HEK293T (cell line): ENCODE results near the gene DCP1B.

Source experiments
- CTCF ChIA-PET: fragments of 350-600 bp; formaldehyde crosslinking; extraction: SDS; loops from one replicate; lab custom pipeline; 2021; ENCODE audit warnings: antibody characterized with exemption, inconsistent platforms; lab: Yijun Ruan, JAX
- POLR2A ChIA-PET: fragments of 350-600 bp; formaldehyde crosslinking; extraction: SDS; loops from one replicate; lab custom pipeline; 2020; ENCODE audit warnings: antibody characterized with exemption, inconsistent platforms; lab: Yijun Ruan, JAX
- DNase-seq: peaks from one replicate; pipeline ENCODE4 v3.0.0; 2012; ENCODE audit warnings: mixed read lengths; ENCODE audit errors: extremely low spot score
- ARNT ChIP-seq: fragments of 450-650 bp; IDR thresholded peaks from 2 replicates; pipeline ENCODE4 v1.6.1; 2017; ENCODE audit warnings: mild to moderate bottlenecking
- BHLHE40 ChIP-seq: fragments of 450-650 bp; IDR thresholded peaks from 2 replicates; pipeline ENCODE4 v1.6.1; 2016; ENCODE audit warnings: mild to moderate bottlenecking, moderate library complexity, borderline replicate concordance
- CTBP1 ChIP-seq: fragments of 450-650 bp; IDR thresholded peaks from 2 replicates; pipeline ENCODE4 v1.6.1; 2016; ENCODE audit warnings: borderline replicate concordance
- ELF4 ChIP-seq: fragments of 450-650 bp; IDR thresholded peaks from 2 replicates; pipeline ENCODE4 v1.6.1; 2017; ENCODE audit warnings: antibody characterized with exemption
- FOXA1 ChIP-seq: fragments of 450-650 bp; IDR thresholded peaks from 2 replicates; pipeline ENCODE4 v1.6.1; 2016; ENCODE audit warnings: mild to moderate bottlenecking
- FOXK2 ChIP-seq: fragments of 450-650 bp; IDR thresholded peaks from 2 replicates; pipeline ENCODE4 v1.6.1; 2016; ENCODE audit warnings: mild to moderate bottlenecking
- FOXM1 ChIP-seq: fragments of 450-650 bp; IDR thresholded peaks from 2 replicates; pipeline ENCODE4 v1.6.1; 2017; ENCODE audit warnings: mild to moderate bottlenecking, borderline replicate concordance
- HDGF ChIP-seq: fragments of 450-650 bp; IDR thresholded peaks from 2 replicates; pipeline ENCODE4 v1.6.1; 2017; ENCODE audit warnings: antibody characterized with exemption, borderline replicate concordance
- L3MBTL2 ChIP-seq: fragments of 450-650 bp; conservative IDR thresholded peaks from 2 replicates; pipeline ENCODE4 v1.6.1; 2016; ENCODE audit warnings: mild to moderate bottlenecking
- LEF1 ChIP-seq: fragments of 450-650 bp; IDR thresholded peaks from 2 replicates; pipeline ENCODE4 v1.6.1; 2017; ENCODE audit warnings: mild to moderate bottlenecking, borderline replicate concordance
- NFRKB ChIP-seq: fragments of 450-650 bp; IDR thresholded peaks from 2 replicates; pipeline ENCODE4 v1.6.1; 2016; ENCODE audit warnings: mild to moderate bottlenecking, moderate library complexity
- PKNOX1 ChIP-seq: fragments of 450-650 bp; IDR thresholded peaks from 2 replicates; pipeline ENCODE4 v1.6.1; 2016
- SP1 ChIP-seq: fragments of 450-650 bp; IDR thresholded peaks from 2 replicates; pipeline ENCODE4 v1.6.1; 2017
- SUZ12 ChIP-seq: fragments of 450-650 bp; IDR thresholded peaks from 2 replicates; pipeline ENCODE4 v1.6.1; 2016; ENCODE audit warnings: mild to moderate bottlenecking
- TARDBP ChIP-seq: fragments of 450-650 bp; IDR thresholded peaks from 2 replicates; pipeline ENCODE4 v1.6.1; 2016
- ZNF384 ChIP-seq: fragments of 450-650 bp; IDR thresholded peaks from 2 replicates; pipeline ENCODE4 v1.6.1; 2016

DCP1B gene

DNA sequence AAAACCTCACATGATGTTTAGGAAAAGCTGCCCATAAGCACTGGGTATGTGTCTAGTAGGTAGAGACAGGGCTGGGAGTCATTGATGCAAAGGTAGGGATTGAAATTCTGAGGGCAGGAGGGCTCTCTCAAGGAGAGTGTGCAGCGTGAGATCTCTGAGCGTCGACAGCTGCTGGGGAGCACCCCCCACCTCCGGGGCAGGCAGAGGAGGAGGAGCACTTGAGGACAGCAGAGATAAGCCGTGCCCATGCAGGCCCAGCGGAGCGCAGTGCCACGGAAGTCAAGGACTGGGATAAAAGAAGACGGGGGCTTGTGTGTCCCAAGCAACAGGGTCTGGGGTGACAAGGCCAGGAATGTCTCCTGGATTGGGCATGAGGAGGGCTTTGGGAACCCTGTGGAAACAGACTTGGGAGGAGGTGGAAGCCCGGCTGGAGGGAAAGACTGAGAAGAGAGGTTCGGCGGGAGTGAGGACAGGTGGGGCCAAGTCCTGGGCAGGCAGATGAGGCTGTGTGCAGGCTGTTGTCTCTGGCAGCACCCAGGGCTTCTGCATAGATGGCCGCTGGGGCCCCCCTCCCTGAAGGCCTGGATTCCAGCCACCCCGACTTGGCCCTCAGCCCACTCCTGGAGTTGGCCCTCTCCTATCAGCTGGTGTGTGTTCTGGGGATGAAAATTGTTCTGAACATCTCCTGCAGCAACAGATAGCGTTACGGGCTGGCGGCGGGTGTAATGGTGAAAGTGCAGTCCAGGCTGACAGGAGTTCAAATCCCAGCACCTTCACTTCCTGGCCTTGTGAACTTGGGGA, 87.7 kb downstream of the DCP1B start:
- POLR2A ChIA-PET: no interaction called here
- peak; percentile 4 for DNase-seq
- TF ChIP-seq L3MBTL2 (no peak), FOXK2 (no peak), HDGF (no peak), BHLHE40 (no peak), CTBP1 (no peak), FOXA1 (no peak), ZNF384 (no peak), NFRKB (no peak), LEF1 (no peak), PKNOX1 (no peak), ELF4 (no peak), ARNT (no peak), SP1 (no peak), TARDBP (no peak), FOXM1 (no peak), SUZ12 (no peak)
- CTCF ChIA-PET: no interaction called here

GRCh38 chr12:1915082-1915968, 88.9 kb downstream of the DCP1B start:
- DNase-seq: peak; percentile 3
- TF ChIP-seq CTBP1 (no peak), FOXA1 (no peak), TARDBP (no peak), ARNT (no peak), SP1 (no peak), ELF4 (no peak), BHLHE40 (no peak), FOXK2 (no peak), PKNOX1 (no peak), SUZ12 (no peak), NFRKB (no peak), HDGF (no peak), FOXM1 (no peak), LEF1 (no peak), L3MBTL2 (no peak), ZNF384 (no peak)
- ChIA-PET CTCF (no interaction called here), POLR2A (no interaction called here)

GRCh38 chr12:1914114-1914911, 89.9 kb downstream of the DCP1B start:
- ChIA-PET CTCF (no interaction called here), POLR2A (no interaction called here)
- peak; percentile 2 for DNase-seq
- no peak for TF ChIP-seq SUZ12
- TF ChIP-seq HDGF: no peak
- no peak for TF ChIP-seq ELF4
- no peak for TF ChIP-seq PKNOX1
- TF ChIP-seq L3MBTL2: no peak
- TF ChIP-seq NFRKB: no peak
- no peak for TF ChIP-seq BHLHE40
- TF ChIP-seq FOXA1: no peak
- no peak for TF ChIP-seq FOXK2
- TF ChIP-seq ZNF384: no peak

DNA sequence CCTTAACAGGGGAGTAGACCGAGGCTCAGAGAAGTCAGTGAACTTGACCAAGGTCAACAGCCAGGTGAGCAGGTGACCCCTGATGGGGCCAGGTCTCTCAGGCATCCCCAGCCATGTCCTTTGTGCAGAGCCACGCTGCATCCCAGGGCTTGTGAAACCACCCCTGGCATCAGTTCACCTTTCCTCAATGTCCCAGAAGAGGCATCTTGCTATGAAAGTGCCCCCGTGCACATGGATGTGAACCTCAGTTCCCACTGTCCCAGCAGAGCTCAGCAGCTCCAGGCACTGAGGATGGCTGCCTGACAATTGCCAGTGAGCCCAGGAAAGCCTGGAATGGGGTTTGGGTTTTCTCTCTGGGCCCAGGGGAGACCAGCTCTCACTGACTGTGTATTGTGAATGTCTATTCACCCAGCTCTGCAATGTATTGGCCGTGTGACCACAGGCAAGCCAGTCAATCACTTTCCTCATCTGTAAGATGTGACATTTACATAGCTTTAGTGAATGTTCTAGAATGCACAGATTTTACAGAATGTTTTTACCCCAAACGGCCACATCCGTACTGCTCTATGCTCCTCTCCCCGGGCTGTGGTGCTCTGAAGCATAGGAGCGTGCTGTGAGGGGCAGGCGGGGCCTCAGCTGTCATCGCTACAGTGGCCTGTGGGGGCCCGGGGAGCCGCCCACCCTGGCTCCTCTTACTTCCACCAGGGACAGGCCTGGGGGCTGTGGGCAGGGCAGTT, 90.7 kb downstream of the DCP1B start:
- DNase-seq: peak; percentile 4
- TF ChIP-seq ARNT (no peak), SP1 (no peak), FOXK2 (no peak), L3MBTL2 (no peak), PKNOX1 (no peak)
- ChIA-PET CTCF (no interaction called here), POLR2A (no interaction called here)
